Tibial artery (tissue), 4 donors: Measurements from ENCODE around the gene AGPAT2.

ENCODE experiments used
- DNase-seq, 2 donors: peaks; one replicate each; pipeline ENCODE4 v3.0.0-alpha.2; 2019
- H3K27ac ChIP-seq, 2 donors: fragments of 200-600 bp; sonication (generic) in 1 of 2; 1 replicate in 1 of 2; 2 replicates in 1 of 2; pipeline ENCODE4 v1.5.1; 2018 to 2019; ENCODE audit warnings: mild to moderate bottlenecking in 1 of 2
- H3K27me3 ChIP-seq, 2 donors: fragments of 200-600 bp; sonication (generic) in 1 of 2; one replicate each; pipeline versions ENCODE4 v1.5.1 to v1.6.0; 2016 to 2019
- H3K36me3 ChIP-seq, 3 donors: fragments of 200-600 bp; sonication (generic) in 2 of 3; one replicate each; pipeline ENCODE4 v1.5.1; 2016 to 2019; ENCODE audit warnings: mild to moderate bottlenecking in 2 of 3
- H3K4me1 ChIP-seq, 4 donors: fragments of 200-600 bp; sonication (generic) in 2 of 4; 1 replicate in 3 of 4; 2 replicates in 1 of 4; pipeline ENCODE4 v1.5.1; 2016 to 2019
- H3K4me3 ChIP-seq, 2 donors: fragments of 200-600 bp; sonication (generic) in 1 of 2; 1 replicate in 1 of 2; 2 replicates in 1 of 2; pipeline ENCODE4 v1.5.1; 2018 to 2019; ENCODE audit warnings: mild to moderate bottlenecking in 2 of 2
- H3K9me3 ChIP-seq, 3 donors: fragments of 200-600 bp; sonication (generic) in 1 of 3; one replicate each; pipeline ENCODE4 v1.5.1; 2016 to 2019
- intact Hi-C: fragments of 100-400 bp; cut with DNase I; formaldehyde crosslinking; loops from one replicate; pipeline ENCODE4 v1.15.0; 2023; ENCODE audit warnings: low total_unique reads
- TF ChIP-seq, protein P1 (sequence below), 2 experiments: fragments of 200-600 bp in 1 of 2; fragments of 450-650 bp in 1 of 2; IDR thresholded peaks; one replicate each; pipeline ENCODE4 v1.5.1; 2017 to 2019; ENCODE audit warnings: antibody characterized with exemption in 2 of 2, mild to moderate bottlenecking in 1 of 2, moderate library complexity in 1 of 2

AGPAT2 gene

DNA sequence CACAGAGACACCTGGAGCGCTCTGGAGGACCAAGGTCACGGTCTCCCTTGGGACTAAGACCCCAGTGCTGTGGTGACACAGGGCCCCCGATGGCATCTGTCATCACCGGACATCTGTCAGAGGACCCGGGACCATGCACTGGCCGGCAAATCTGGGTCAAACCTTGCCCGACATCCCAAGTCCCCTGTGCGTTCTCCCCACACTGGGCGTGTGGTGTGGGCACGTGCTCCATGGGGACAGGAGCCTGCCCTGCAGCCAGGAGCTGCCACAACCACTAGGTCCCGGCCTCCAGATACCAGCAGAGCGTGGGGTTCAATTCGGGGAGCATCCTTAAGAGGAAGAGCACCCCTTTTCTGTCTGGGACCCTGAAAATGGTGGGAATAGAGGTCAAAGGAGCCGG is 3.5 kb downstream of the AGPAT2 start:
- Histone ChIP-seq H3K27ac (no peak overlapping the region), H3K4me1 (peaks cover 0 to 45% (median 20%) of the 10 kb centered on the region in 4 donors), H3K36me3 (no peaks in the 10 kb centered on the region), H3K9me3 (no peaks in the 10 kb centered on the region), H3K27me3 (no peaks in the 10 kb centered on the region), H3K4me3 (no peak overlapping the region)
- no peak for DNase-seq
- intact Hi-C loops: no loop called here
- TF ChIP-seq, protein P1, sequence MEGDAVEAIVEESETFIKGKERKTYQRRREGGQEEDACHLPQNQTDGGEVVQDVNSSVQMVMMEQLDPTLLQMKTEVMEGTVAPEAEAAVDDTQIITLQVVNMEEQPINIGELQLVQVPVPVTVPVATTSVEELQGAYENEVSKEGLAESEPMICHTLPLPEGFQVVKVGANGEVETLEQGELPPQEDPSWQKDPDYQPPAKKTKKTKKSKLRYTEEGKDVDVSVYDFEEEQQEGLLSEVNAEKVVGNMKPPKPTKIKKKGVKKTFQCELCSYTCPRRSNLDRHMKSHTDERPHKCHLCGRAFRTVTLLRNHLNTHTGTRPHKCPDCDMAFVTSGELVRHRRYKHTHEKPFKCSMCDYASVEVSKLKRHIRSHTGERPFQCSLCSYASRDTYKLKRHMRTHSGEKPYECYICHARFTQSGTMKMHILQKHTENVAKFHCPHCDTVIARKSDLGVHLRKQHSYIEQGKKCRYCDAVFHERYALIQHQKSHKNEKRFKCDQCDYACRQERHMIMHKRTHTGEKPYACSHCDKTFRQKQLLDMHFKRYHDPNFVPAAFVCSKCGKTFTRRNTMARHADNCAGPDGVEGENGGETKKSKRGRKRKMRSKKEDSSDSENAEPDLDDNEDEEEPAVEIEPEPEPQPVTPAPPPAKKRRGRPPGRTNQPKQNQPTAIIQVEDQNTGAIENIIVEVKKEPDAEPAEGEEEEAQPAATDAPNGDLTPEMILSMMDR (IDR thresholded peaks at IDR 0.05): no peak

DNA sequence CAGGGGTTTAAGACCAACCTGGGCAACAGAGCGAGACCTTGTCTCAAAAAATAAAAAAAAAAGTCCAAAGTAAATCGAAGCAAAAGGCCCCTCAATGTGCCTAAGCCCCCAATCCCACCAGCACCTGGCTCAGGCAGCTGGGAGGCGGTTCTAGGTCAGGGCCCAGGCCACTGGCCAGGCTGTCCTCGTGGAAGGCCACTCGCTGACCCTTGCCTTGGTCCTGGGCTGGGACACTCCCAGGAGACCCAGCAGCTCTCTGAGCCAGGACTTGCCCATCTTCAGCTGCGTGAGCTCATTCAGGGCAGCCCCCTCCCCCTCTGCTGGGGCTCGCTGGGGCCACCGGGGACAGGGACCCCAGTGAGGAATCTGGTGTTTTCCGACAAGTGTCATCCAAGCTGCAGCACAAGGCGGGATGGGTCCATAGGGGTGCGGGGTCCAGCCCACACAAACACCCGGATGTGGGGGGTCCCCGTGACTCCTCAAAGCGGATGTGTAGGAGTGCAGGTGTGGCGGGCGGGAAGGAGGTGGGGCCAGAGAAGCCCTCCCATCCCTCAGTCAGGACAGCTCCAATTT is 4.0 kb downstream of the AGPAT2 start:
- H3K4me3 ChIP-seq: no peak overlapping the region
- no peak overlapping the region for H3K27ac ChIP-seq
- TF ChIP-seq, protein P1 (IDR thresholded peaks at IDR 0.05): no peak
- H3K4me1 ChIP-seq: peaks cover 0 to 44% (median 20%) of the 10 kb centered on the region in 4 donors
- H3K36me3 ChIP-seq: no peaks in the 10 kb centered on the region
- no peaks in the 10 kb centered on the region for H3K9me3 ChIP-seq
- DNase-seq: no peak
- H3K27me3 ChIP-seq: no peaks in the 10 kb centered on the region
- intact Hi-C loops: no loop called here

DNA sequence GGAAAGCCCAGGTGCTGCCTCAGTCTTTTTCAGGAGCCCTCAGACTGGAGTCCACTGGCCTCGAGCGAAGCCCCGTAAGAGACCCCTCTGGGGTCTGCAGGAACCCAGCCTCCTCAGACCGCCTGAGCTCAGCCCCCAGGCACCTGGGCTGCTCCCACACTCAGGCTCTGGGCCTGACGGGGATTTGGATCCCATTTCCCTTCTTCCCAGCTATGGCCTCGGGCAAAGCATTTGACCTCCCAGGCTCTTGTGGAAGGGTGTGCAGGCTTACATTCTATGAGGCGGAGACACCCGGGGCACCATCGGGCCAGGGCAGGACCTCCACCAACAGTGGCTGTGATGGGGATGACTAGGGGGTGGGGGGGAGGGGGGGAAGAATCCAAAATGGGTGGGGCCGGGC is 4.5 kb downstream of the AGPAT2 start:
- Histone ChIP-seq H3K27ac (no peak overlapping the region), H3K36me3 (no peaks in the 10 kb centered on the region), H3K4me3 (no peak overlapping the region), H3K4me1 (peaks cover 0 to 39% (median 20%) of the 10 kb centered on the region in 4 donors), H3K27me3 (no peaks in the 10 kb centered on the region), H3K9me3 (no peaks in the 10 kb centered on the region)
- no peak for DNase-seq
- intact Hi-C loops: no loop called here
- TF ChIP-seq, protein P1 (IDR thresholded peaks at IDR 0.05): no peak

DNA sequence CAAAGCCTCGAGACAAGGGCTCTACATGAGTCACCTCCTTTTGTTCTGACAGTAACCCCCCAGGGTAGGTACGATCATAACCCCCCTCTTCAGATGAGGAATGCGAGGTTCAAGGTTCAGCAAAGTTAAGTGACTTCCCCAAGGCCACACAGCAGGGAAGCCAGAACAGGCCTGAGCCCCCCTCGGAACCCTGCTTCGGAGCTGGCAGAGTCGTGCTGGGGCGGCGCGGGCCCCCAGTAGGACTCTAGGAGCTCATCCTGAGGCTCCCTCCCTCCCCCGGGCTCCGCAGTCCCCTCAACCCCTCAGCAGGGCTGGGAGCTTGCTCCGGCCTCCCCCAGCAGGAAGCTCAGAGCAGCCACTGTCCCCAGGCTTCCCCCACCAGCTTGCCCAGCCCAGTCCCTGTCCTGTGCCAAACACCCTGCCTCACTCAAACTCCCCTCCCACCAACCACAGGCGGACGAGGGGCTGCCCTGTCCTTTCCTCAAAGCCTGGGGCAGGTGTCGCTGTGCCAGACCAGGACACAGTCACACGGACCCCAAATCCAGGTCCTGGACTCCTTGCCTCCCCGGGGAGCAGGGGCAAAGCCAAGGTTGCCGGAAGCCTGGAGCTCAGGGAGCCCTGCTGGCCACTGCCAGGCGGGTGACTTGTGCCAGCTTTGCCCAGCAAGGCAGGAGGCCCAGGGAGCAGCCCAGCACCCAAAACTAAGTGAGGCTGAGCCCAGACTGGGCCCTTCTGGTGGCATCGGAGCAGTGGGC is 5.1 kb downstream of the AGPAT2 start:
- Histone ChIP-seq H3K36me3 (peaks cover 0 to under 1% (median under 1%) of the 10 kb centered on the region in 3 donors), H3K4me1 (peaks cover 0 to 33% (median 20%) of the 10 kb centered on the region in 4 donors), H3K9me3 (no peaks in the 10 kb centered on the region), H3K4me3 (no peak overlapping the region), H3K27me3 (no peaks in the 10 kb centered on the region), H3K27ac (no peak overlapping the region)
- TF ChIP-seq, protein P1 (IDR thresholded peaks at IDR 0.05): no peak
- intact Hi-C loops: no loop called here
- DNase-seq: no peak

- intact Hi-C loops: no loop called here
- no peak overlapping the region for H3K4me3 ChIP-seq
- peaks cover 0 to 23% (median 12%) of the 10 kb centered on the region in 4 donors for H3K4me1 ChIP-seq
- H3K9me3 ChIP-seq: no peaks in the 10 kb centered on the region
- peaks cover 0 to 11% (median 11%) of the 10 kb centered on the region in 3 donors for H3K36me3 ChIP-seq
- H3K27me3 ChIP-seq: no peaks in the 10 kb centered on the region
- no peak overlapping the region for H3K27ac ChIP-seq
- DNase-seq: no peak
- TF ChIP-seq, protein P1 (IDR thresholded peaks at IDR 0.05): no peak
These were observed 6.2 kb downstream of the AGPAT2 start for GRCh38 chr9:136681029-136681428.
